ENCODE measurements around the gene MYO9A. TPM values are rescaled to one million over a fixed set of nuclear protein-coding genes. Genes with fewer than 3 reads are reported as not detected.

MYO9A gene
- total RNA-seq, 4 donors from 2014 or later, result 50.8 to 68.3 (median 59.5) TPM

- no peak overlapping the region for H3K4me3 ChIP-seq (ENCODE audit: low read depth, poor library complexity, severe bottlenecking)
- intact Hi-C loops (cut with DNase I; ENCODE audit: low total_unique reads), result no loop called here
- WGBS, 2 donors, result 86 to 89% methylated on average over 9 of the region's 9 CpGs
- DNase-seq (ENCODE audit: low spot score in 2 of 2), result peak in 1 of 2 donors; percentile 68
- TF ChIP-seq CTCF (IDR thresholded peaks at IDR 0.05) (no peak), POLR2A (IDR thresholded peaks at IDR 0.05) (no peak)
Measured at GRCh38 chr15:71781179-71781964, 336.6 kb downstream of the MYO9A start.

- TF ChIP-seq CTCF (IDR thresholded peaks at IDR 0.05) (no peak), POLR2A (IDR thresholded peaks at IDR 0.05) (no peak)
- no peak for DNase-seq (ENCODE audit: low spot score in 2 of 2)
- 34 to 35% methylated on average over 13 of the region's 13 CpGs for WGBS, 2 donors
- intact Hi-C loops (cut with DNase I; ENCODE audit: low total_unique reads), result no loop called here
- no peak overlapping the region for H3K4me3 ChIP-seq (ENCODE audit: low read depth, poor library complexity, severe bottlenecking)
Measured at GRCh38 chr15:71780115-71780976, 337.6 kb downstream of the MYO9A start.

- intact Hi-C loops (cut with DNase I; ENCODE audit: low total_unique reads), result no loop called here
- TF ChIP-seq CTCF (IDR thresholded peaks at IDR 0.05) (no peak), POLR2A (IDR thresholded peaks at IDR 0.05) (no peak)
- no peak overlapping the region for H3K4me3 ChIP-seq (ENCODE audit: low read depth, poor library complexity, severe bottlenecking)
- 84 to 85% methylated on average over 6 of the region's 6 CpGs for WGBS, 2 donors
- no peak for DNase-seq (ENCODE audit: low spot score in 2 of 2)
Measured at GRCh38 chr15:71779073-71779797, 338.7 kb downstream of the MYO9A start.

GRCh38 chr15:71777216-71777943 lies 340.6 kb downstream of the MYO9A start:
- no peak overlapping the region for H3K4me3 ChIP-seq (ENCODE audit: low read depth, poor library complexity, severe bottlenecking)
- 82 to 83% methylated on average over 10 to 16 of the region's 16 CpGs for WGBS, 2 donors
- TF ChIP-seq POLR2A (IDR thresholded peaks at IDR 0.05), result no peak
- no peak for TF ChIP-seq CTCF (IDR thresholded peaks at IDR 0.05)
- intact Hi-C loops (cut with DNase I; ENCODE audit: low total_unique reads), result no loop called here
- no peak for DNase-seq (ENCODE audit: low spot score in 2 of 2)

- DNase-seq (ENCODE audit: low spot score in 2 of 2), result no peak
- 76 to 81% methylated on average over 3 of the region's 3 CpGs for WGBS, 2 donors
- intact Hi-C loops (cut with DNase I; ENCODE audit: low total_unique reads), result no loop called here
- no peak for TF ChIP-seq CTCF (IDR thresholded peaks at IDR 0.05)
- TF ChIP-seq POLR2A (IDR thresholded peaks at IDR 0.05), result no peak
- H3K4me3 ChIP-seq (ENCODE audit: low read depth, poor library complexity, severe bottlenecking), result no peak overlapping the region
Measured at GRCh38 chr15:71776304-71776703, 341.6 kb downstream of the MYO9A start.
